Activated CD4-positive, alpha-beta memory T cell treated with anti-CD3 and anti-CD28 coated beads for 36 hours (primary cell): Measurements from ENCODE around the gene NRF1. TPM values are rescaled to one million over a fixed set of nuclear protein-coding genes. Genes with fewer than 3 reads are reported as not detected.

ENCODE experiments used
- CTCF ChIA-PET: fragments of 350-600 bp; sonication (Branson Sonifier 250); formaldehyde crosslinking; loops from one replicate; lab custom pipeline; 2021; ENCODE audit warnings: antibody characterized with exemption, inconsistent platforms; lab: Charles Lee
- POLR2A ChIA-PET: fragments of 350-600 bp; sonication (Branson Sonifier 250); formaldehyde crosslinking; loops from one replicate; lab custom pipeline; 2021; ENCODE audit warnings: antibody characterized with exemption; lab: Charles Lee
- DNase-seq: peaks from one replicate; pipeline ENCODE4 v3.0.0-alpha.2; 2020
- H3K27ac Mint-ChIP-seq: one replicate; pipeline ENCODE4 v1.8.0; 2021; ENCODE audit warnings: mixed read lengths
- H3K27me3 Mint-ChIP-seq: one replicate; pipeline ENCODE4 v1.8.0; 2021; ENCODE audit warnings: mixed read lengths
- H3K36me3 Mint-ChIP-seq: one replicate; pipeline ENCODE4 v1.8.0; 2021; ENCODE audit warnings: mixed read lengths
- H3K4me1 Mint-ChIP-seq: one replicate; pipeline ENCODE4 v1.8.0; 2021; ENCODE audit warnings: low read depth, mixed read lengths
- H3K4me3 Mint-ChIP-seq: one replicate; pipeline ENCODE4 v1.8.0; 2021; ENCODE audit warnings: mild to moderate bottlenecking, mixed read lengths
- H3K9me3 Mint-ChIP-seq: one replicate; pipeline ENCODE4 v1.8.0; 2021; ENCODE audit warnings: mixed read lengths
- intact Hi-C: fragments of 100-400 bp; cut with micrococcal nuclease; formaldehyde crosslinking; loops from one replicate; pipeline ENCODE4 v1.15.1; 2023
- total RNA-seq, 2 experiments: library from RNA; stranded (reverse); gene quantifications; one replicate each; pipeline ENCODE4 v1.2.3, GENCODE V29; 2021

NRF1 gene
- total RNA-seq, 2 experiments from 2014 or later: 19.9 to 20.4 TPM

- ChIA-PET CTCF (no interaction called here), POLR2A (no interaction called here)
- DNase-seq: no peak
- no peaks in the 10 kb centered on the region for H3K9me3 Mint-ChIP-seq
- no peaks in the 10 kb centered on the region for H3K27me3 Mint-ChIP-seq
- peaks cover 23% of the 10 kb centered on the region for H3K36me3 Mint-ChIP-seq
- intact Hi-C loops: no loop called here
- no peak overlapping the region for H3K4me3 Mint-ChIP-seq
- H3K4me1 Mint-ChIP-seq: no peaks in the 10 kb centered on the region
- H3K27ac Mint-ChIP-seq: no peak overlapping the region
Observed at GRCh38 chr7:129721068-129721467, 109.5 kb downstream of the NRF1 start.

GRCh38 chr7:129723679-129724078, 112.2 kb downstream of the NRF1 start:
- DNase-seq: no peak
- no peak overlapping the region for H3K27ac Mint-ChIP-seq
- peaks cover 17% of the 10 kb centered on the region for H3K36me3 Mint-ChIP-seq
- intact Hi-C loops: no loop called here
- CTCF ChIA-PET: no interaction called here
- H3K4me3 Mint-ChIP-seq: no peak overlapping the region
- no peaks in the 10 kb centered on the region for H3K9me3 Mint-ChIP-seq
- POLR2A ChIA-PET: no interaction called here
- H3K4me1 Mint-ChIP-seq: no peaks in the 10 kb centered on the region
- H3K27me3 Mint-ChIP-seq: no peaks in the 10 kb centered on the region

- Mint-ChIP-seq H3K4me3 (no peak overlapping the region), H3K9me3 (no peaks in the 10 kb centered on the region), H3K27ac (no peak overlapping the region), H3K36me3 (peaks cover 13% of the 10 kb centered on the region), H3K27me3 (no peaks in the 10 kb centered on the region), H3K4me1 (no peaks in the 10 kb centered on the region)
- DNase-seq: no peak
- ChIA-PET POLR2A (interaction anchor here (1.0 kb wide), 1 partner anchor 14 kb away, joined by 3 read pairs; no protein-coding TSS in a partner anchor), CTCF (interaction anchor here (0.6 kb wide), 1 partner anchor 568 kb away, joined by 3 read pairs; no protein-coding TSS in a partner anchor)
- intact Hi-C loops: no loop called here
Observed at GRCh38 chr7:129724796-129725195, 113.3 kb downstream of the NRF1 start.

GRCh38 chr7:129728875-129729467, 117.5 kb downstream of the NRF1 start:
- POLR2A ChIA-PET: no interaction called here
- no peak overlapping the region for H3K4me3 Mint-ChIP-seq
- no peaks in the 10 kb centered on the region for H3K4me1 Mint-ChIP-seq
- no peak for DNase-seq
- H3K9me3 Mint-ChIP-seq: no peaks in the 10 kb centered on the region
- H3K27me3 Mint-ChIP-seq: no peaks in the 10 kb centered on the region
- CTCF ChIA-PET: no interaction called here
- H3K36me3 Mint-ChIP-seq: peaks cover 18% of the 10 kb centered on the region
- intact Hi-C loops: no loop called here
- no peak overlapping the region for H3K27ac Mint-ChIP-seq

- no peaks in the 10 kb centered on the region for H3K4me1 Mint-ChIP-seq
- POLR2A ChIA-PET: no interaction called here
- H3K27me3 Mint-ChIP-seq: no peaks in the 10 kb centered on the region
- CTCF ChIA-PET: no interaction called here
- intact Hi-C loops: no loop called here
- no peak for DNase-seq
- no peak overlapping the region for H3K27ac Mint-ChIP-seq
- no peak overlapping the region for H3K4me3 Mint-ChIP-seq
- H3K9me3 Mint-ChIP-seq: no peaks in the 10 kb centered on the region
- H3K36me3 Mint-ChIP-seq: peaks cover 16% of the 10 kb centered on the region
Observed at GRCh38 chr7:129729511-129729910, 118.0 kb downstream of the NRF1 start.

GRCh38 chr7:129730159-129730558, 118.6 kb downstream of the NRF1 start:
- Mint-ChIP-seq H3K9me3 (no peaks in the 10 kb centered on the region), H3K27ac (no peak overlapping the region), H3K4me3 (no peak overlapping the region), H3K4me1 (no peaks in the 10 kb centered on the region), H3K27me3 (no peaks in the 10 kb centered on the region), H3K36me3 (peaks cover 17% of the 10 kb centered on the region)
- ChIA-PET POLR2A (no interaction called here), CTCF (no interaction called here)
- intact Hi-C loops: no loop called here
- no peak for DNase-seq

GRCh38 chr7:129734400-129734799, 122.9 kb downstream of the NRF1 start:
- Mint-ChIP-seq H3K36me3 (peaks cover 17% of the 10 kb centered on the region), H3K4me1 (peaks cover 6% of the 10 kb centered on the region), H3K27me3 (no peaks in the 10 kb centered on the region), H3K27ac (no peak overlapping the region), H3K9me3 (no peaks in the 10 kb centered on the region), H3K4me3 (no peak overlapping the region)
- intact Hi-C loops: no loop called here
- ChIA-PET CTCF (no interaction called here), POLR2A (no interaction called here)
- no peak for DNase-seq

GRCh38 chr7:129739427-129739826, 127.9 kb downstream of the NRF1 start:
- Mint-ChIP-seq H3K27ac (no peak overlapping the region), H3K9me3 (no peaks in the 10 kb centered on the region), H3K4me1 (peaks cover 6% of the 10 kb centered on the region), H3K4me3 (no peak overlapping the region), H3K27me3 (no peaks in the 10 kb centered on the region), H3K36me3 (peaks cover 11% of the 10 kb centered on the region)
- ChIA-PET CTCF (interaction anchor here (3.2 kb wide), 1 partner anchor 86 kb away, joined by 11 read pairs; no protein-coding TSS in a partner anchor), POLR2A (no interaction called here)
- no peak for DNase-seq
- intact Hi-C loops: no loop called here

- H3K27ac Mint-ChIP-seq: no peak overlapping the region
- no peaks in the 10 kb centered on the region for H3K9me3 Mint-ChIP-seq
- H3K36me3 Mint-ChIP-seq: peaks cover 6% of the 10 kb centered on the region
- no peaks in the 10 kb centered on the region for H3K27me3 Mint-ChIP-seq
- no peak for DNase-seq
- no peak overlapping the region for H3K4me3 Mint-ChIP-seq
- ChIA-PET CTCF (interaction anchor here (3.2 kb wide), 1 partner anchor 84 kb away, joined by 11 read pairs; no protein-coding TSS in a partner anchor), POLR2A (interaction anchor here (0.6 kb wide), 1 partner anchor 219 kb away, joined by 5 read pairs; no protein-coding TSS in a partner anchor)
- intact Hi-C loops: no loop called here
- H3K4me1 Mint-ChIP-seq: peaks cover 6% of the 10 kb centered on the region
Observed at GRCh38 chr7:129740574-129741410, 129.3 kb downstream of the NRF1 start.

- Mint-ChIP-seq H3K4me1 (peaks cover 6% of the 10 kb centered on the region), H3K4me3 (no peak overlapping the region), H3K27ac (no peak overlapping the region), H3K27me3 (no peaks in the 10 kb centered on the region), H3K36me3 (peaks cover 6% of the 10 kb centered on the region), H3K9me3 (no peaks in the 10 kb centered on the region)
- ChIA-PET CTCF (no interaction called here), POLR2A (no interaction called here)
- no peak for DNase-seq
- intact Hi-C loops: no loop called here
Observed at GRCh38 chr7:129741743-129742213, 130.3 kb downstream of the NRF1 start.

GRCh38 chr7:129742256-129742655, 130.7 kb downstream of the NRF1 start:
- no peaks in the 10 kb centered on the region for H3K27me3 Mint-ChIP-seq
- DNase-seq: no peak
- no peak overlapping the region for H3K27ac Mint-ChIP-seq
- peaks cover 6% of the 10 kb centered on the region for H3K4me1 Mint-ChIP-seq
- H3K9me3 Mint-ChIP-seq: no peaks in the 10 kb centered on the region
- intact Hi-C loops: no loop called here
- peaks cover 6% of the 10 kb centered on the region for H3K36me3 Mint-ChIP-seq
- no peak overlapping the region for H3K4me3 Mint-ChIP-seq
- CTCF ChIA-PET: no interaction called here
- POLR2A ChIA-PET: no interaction called here

GRCh38 chr7:129746857-129747529, 135.5 kb downstream of the NRF1 start:
- no peak for DNase-seq
- intact Hi-C loops: no loop called here
- ChIA-PET POLR2A (no interaction called here), CTCF (no interaction called here)
- H3K27me3 Mint-ChIP-seq: no peaks in the 10 kb centered on the region
- no peaks in the 10 kb centered on the region for H3K4me1 Mint-ChIP-seq
- H3K9me3 Mint-ChIP-seq: no peaks in the 10 kb centered on the region
- no peak overlapping the region for H3K4me3 Mint-ChIP-seq
- peaks cover 6% of the 10 kb centered on the region for H3K36me3 Mint-ChIP-seq
- H3K27ac Mint-ChIP-seq: no peak overlapping the region
